HG03064 (cell line): Measurements from ENCODE around the gene PAGE4.

ENCODE experiments used
- ATAC-seq: cut with Tn5 transposase; IDR thresholded peaks from one replicate; pipeline ENCODE4 v1.9.1; 2021; ENCODE audit warnings: low read depth; ENCODE audit not compliant: unreplicated experiment

The PAGE4 gene

DNA sequence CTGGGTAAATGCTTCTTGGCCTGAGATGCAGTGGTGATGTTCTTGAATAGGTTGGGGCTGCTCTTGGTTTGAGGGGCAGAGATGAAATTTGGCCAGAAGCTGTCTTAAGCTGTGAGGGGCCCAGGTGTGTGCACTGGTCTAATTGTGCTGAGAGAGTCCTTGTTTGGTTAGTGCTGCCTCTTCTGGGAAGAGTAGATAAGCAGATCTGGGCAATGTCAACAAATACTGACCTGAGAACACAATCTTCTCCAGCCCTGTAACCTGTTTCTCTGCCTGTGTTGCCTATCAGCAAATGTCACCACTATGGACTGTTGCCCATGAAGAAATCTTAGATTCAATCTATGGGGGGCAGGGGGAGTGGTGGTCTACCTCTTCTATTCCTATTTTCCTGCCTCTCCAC, 33.0 kb downstream of the PAGE4 start:
- ATAC-seq = no peak

- ATAC-seq = no peak
Measured at GRCh38 chrX:49868739-49869138, 39.6 kb downstream of the PAGE4 start.

DNA sequence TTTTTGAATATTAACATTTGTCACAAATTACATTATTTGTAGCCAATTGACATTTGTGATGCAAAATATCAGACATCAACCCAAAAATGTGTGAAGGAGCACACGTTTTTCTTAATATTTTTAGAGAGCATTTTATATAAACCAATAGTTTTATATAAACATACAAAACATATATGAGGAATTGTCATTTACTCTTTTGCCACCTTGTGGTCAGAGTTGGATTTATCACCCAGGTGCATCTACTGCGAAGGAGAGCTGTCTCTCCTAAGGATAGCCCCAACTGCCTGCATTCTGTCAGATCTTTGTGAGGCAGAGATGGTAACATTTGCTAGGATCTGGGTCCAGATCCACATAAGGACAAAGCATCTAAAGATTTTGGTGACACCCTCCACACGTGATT, 47.6 kb downstream of the PAGE4 start:
- ATAC-seq = no peak

- no peak for ATAC-seq
Measured at GRCh38 chrX:49877397-49878101, 48.4 kb downstream of the PAGE4 start.

- ATAC-seq = no peak
Measured at GRCh38 chrX:49878128-49878833, 49.2 kb downstream of the PAGE4 start.

GRCh38 chrX:49878834-49879655, 49.9 kb downstream of the PAGE4 start, which contains the start of gene USP27X:
TSS of gene USP27X (plus strand) at chrX:49879484. CDS start at chrX:49880308, 824 bp downstream.
- peak; percentile 90 for ATAC-seq

DNA sequence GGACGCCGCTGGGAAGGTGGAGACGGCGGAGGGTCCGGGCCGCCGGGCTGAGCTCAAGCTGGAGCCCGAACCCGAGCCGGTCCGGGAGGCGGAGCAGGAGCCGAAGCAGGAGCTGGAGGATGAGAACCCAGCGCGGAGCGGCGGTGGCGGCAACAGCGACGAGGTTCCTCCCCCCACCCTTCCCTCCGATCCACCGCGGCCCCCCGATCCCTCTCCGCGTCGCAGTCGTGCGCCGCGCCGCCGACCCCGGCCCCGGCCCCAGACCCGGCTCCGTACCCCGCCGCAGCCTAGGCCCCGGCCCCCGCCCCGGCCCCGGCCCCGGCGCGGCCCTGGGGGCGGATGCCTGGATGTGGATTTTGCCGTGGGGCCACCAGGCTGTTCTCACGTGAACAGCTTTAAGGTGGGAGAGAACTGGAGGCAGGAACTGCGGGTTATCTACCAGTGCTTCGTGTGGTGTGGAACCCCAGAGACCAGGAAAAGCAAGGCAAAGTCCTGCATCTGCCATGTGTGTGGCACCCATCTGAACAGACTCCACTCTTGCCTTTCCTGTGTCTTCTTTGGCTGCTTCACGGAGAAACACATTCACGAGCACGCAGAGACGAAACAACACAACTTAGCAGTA, 50.7 kb downstream of the PAGE4 start:
- peak; percentile 15 for ATAC-seq

DNA sequence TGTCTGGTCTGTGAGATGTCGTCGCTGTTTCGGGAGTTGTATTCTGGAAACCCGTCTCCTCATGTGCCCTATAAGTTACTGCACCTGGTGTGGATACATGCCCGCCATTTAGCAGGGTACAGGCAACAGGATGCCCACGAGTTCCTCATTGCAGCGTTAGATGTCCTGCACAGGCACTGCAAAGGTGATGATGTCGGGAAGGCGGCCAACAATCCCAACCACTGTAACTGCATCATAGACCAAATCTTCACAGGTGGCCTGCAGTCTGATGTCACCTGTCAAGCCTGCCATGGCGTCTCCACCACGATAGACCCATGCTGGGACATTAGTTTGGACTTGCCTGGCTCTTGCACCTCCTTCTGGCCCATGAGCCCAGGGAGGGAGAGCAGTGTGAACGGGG, 51.6 kb downstream of the PAGE4 start:
- no peak for ATAC-seq
